ENCODE measurements around the gene TNC. TPM values are rescaled to one million over a fixed set of nuclear protein-coding genes. Genes with fewer than 3 reads are reported as not detected.

The TNC gene
- polyA plus RNA-seq, 1 experiment: 648 TPM

GRCh38 chr9:115093520-115093919, 24.4 kb downstream of the TNC start:
- DNase-seq (ENCODE audit: low read depth): no peak
- ChIA-PET POLR2A (no interaction called here), CTCF (no interaction called here)
- H3K27me3 ChIP-seq (ENCODE audit: control insufficient read depth, insufficient read depth, low read length): no peaks in the 10 kb centered on the region
- H3K4me3 ChIP-seq (ENCODE audit: low read depth, low read length): no peak overlapping the region
- H3K36me3 ChIP-seq (ENCODE audit: control insufficient read depth, insufficient read depth, low read length): peaks cover 4% of the 10 kb centered on the region; the same call in 1 of the 2 replicates
- TF ChIP-seq CTCF (IDR thresholded peaks at IDR 0.05; ENCODE audit: insufficient read depth, low read depth, low read length): no peak

- no peak for DNase-seq (ENCODE audit: low read depth)
- ChIA-PET POLR2A (no interaction called here), CTCF (interaction anchor here (1.3 kb wide), 1 partner anchor 9 kb away, joined by 3 read pairs; no protein-coding TSS in a partner anchor)
- TF ChIP-seq CTCF (IDR thresholded peaks at IDR 0.05; ENCODE audit: insufficient read depth, low read depth, low read length): no peak
- Histone ChIP-seq H3K36me3 (ENCODE audit: control insufficient read depth, insufficient read depth, low read length) (peaks cover 16% of the 10 kb centered on the region), H3K27me3 (ENCODE audit: control insufficient read depth, insufficient read depth, low read length) (no peaks in the 10 kb centered on the region), H3K4me3 (ENCODE audit: low read depth, low read length) (no peak overlapping the region)
Measured at GRCh38 chr9:115090486-115090885, 27.5 kb downstream of the TNC start.

GRCh38 chr9:115088860-115089259, 29.1 kb downstream of the TNC start:
- no peak for DNase-seq (ENCODE audit: low read depth)
- CTCF ChIA-PET: no interaction called here
- POLR2A ChIA-PET: no interaction called here
- H3K27me3 ChIP-seq (ENCODE audit: control insufficient read depth, insufficient read depth, low read length): no peaks in the 10 kb centered on the region
- peaks cover 20% of the 10 kb centered on the region for H3K36me3 ChIP-seq (ENCODE audit: control insufficient read depth, insufficient read depth, low read length)
- H3K4me3 ChIP-seq (ENCODE audit: low read depth, low read length): no peak overlapping the region
- TF ChIP-seq CTCF (IDR thresholded peaks at IDR 0.05; ENCODE audit: insufficient read depth, low read depth, low read length): no peak

- DNase-seq (ENCODE audit: low read depth): no peak
- Histone ChIP-seq H3K4me3 (ENCODE audit: low read depth, low read length) (no peak overlapping the region), H3K36me3 (ENCODE audit: control insufficient read depth, insufficient read depth, low read length) (peaks cover 20% of the 10 kb centered on the region), H3K27me3 (ENCODE audit: control insufficient read depth, insufficient read depth, low read length) (no peaks in the 10 kb centered on the region)
- CTCF ChIA-PET: no interaction called here
- no peak for TF ChIP-seq CTCF (IDR thresholded peaks at IDR 0.05; ENCODE audit: insufficient read depth, low read depth, low read length)
- POLR2A ChIA-PET: no interaction called here
Measured at GRCh38 chr9:115086886-115087285, 31.1 kb downstream of the TNC start.

- no peak for DNase-seq (ENCODE audit: low read depth)
- ChIA-PET CTCF (no interaction called here), POLR2A (no interaction called here)
- Histone ChIP-seq H3K27me3 (ENCODE audit: control insufficient read depth, insufficient read depth, low read length) (no peaks in the 10 kb centered on the region), H3K36me3 (ENCODE audit: control insufficient read depth, insufficient read depth, low read length) (peaks cover 21% of the 10 kb centered on the region), H3K4me3 (ENCODE audit: low read depth, low read length) (no peak overlapping the region)
- no peak for TF ChIP-seq CTCF (IDR thresholded peaks at IDR 0.05; ENCODE audit: insufficient read depth, low read depth, low read length)
Measured at GRCh38 chr9:115086461-115086860, 31.5 kb downstream of the TNC start.

Data from BJ (cell line).